ENCODE data around the gene CDSN.
"Not testable (repeated sequence)": the region's sequence is repeated elsewhere in the genome, so short reads cannot be mapped to it uniquely, and the experiment has no call there.

CDSN gene, protein sequence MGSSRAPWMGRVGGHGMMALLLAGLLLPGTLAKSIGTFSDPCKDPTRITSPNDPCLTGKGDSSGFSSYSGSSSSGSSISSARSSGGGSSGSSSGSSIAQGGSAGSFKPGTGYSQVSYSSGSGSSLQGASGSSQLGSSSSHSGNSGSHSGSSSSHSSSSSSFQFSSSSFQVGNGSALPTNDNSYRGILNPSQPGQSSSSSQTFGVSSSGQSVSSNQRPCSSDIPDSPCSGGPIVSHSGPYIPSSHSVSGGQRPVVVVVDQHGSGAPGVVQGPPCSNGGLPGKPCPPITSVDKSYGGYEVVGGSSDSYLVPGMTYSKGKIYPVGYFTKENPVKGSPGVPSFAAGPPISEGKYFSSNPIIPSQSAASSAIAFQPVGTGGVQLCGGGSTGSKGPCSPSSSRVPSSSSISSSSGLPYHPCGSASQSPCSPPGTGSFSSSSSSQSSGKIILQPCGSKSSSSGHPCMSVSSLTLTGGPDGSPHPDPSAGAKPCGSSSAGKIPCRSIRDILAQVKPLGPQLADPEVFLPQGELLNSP

DNA sequence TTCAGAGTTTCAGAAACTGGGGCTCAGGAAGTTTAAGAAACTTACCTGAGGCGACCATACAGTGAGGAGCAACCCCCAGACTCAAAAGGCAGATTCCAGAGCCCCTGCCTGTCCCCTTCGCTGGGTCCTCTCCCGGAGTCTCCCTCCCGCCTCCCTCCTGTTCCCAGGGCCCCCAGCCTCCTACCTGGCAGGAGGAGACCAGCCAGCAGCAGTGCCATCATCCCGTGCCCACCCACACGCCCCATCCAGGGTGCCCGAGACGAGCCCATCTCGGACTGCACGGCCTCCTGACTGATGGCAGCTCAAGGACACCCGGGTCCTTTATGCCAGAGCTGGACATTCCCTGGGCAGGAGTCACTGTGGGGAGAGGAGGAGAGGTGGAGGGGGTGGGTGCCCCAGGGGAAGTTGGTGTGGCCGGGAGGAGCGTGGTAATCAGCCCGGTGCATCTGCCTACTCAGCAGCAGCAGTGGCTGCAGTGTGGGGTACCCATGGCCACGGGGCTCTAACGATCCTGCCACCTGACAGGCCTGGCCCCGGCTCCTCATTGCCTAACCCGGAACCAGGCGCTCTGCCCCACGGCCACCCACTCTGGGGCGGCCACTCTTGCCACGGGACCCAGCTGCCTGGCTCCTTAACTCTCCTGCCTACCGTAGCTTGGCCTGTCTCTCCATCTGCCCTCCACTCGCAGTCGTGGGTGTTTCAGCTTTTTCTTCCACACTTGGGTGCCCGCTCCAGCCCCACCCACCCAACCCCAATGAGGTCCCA lies at the start of gene CDSN:
Gene CDSN (minus strand): TSS at position 296 of the 765 bp plus-strand sequence. CDS start 27 bp downstream, at position 269.
- H3K4me3 ChIP-seq (ENCODE audit: low read depth, low read length) = no peak within 1 kb of the TSS
- no peak for DNase-seq (ENCODE audit: low read depth)

DNA sequence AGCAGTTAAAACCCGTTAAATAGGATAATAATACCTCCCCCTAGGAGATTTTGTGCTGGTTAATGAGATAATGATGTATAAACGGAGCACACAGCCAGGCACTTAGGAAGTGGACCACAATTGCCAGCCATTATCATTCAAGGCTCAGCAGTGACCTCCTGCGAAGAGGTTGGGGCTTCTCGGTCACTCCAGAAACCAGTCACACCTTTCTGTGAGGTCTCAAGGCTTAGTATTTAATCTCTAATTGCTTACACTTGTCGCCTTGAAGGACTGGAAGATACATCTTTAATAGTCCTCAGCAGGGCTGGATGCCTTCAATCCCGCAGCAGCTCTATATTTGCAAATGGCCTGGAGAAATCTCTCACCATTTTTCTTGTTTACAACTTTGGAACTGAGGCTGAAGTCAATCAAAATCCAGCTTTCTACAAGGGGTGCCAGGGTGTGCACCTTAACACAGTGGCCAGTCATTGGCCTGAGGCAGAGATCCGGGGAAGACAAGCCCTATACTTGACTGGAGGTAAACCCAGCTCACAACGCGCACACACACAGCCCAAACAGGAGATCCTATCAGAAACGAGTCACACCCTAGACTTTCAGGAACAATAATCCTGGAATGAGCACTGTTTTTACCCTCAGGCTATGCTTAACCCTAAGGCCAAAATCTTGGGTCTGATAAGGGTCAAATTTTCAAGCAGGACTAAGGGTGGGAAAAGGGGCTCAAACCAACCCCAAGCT lies 49.0 kb upstream of the CDSN start:
- H3K4me3 ChIP-seq (ENCODE audit: low read depth, low read length) = no peak overlapping the region
- no peak for DNase-seq (ENCODE audit: low read depth)

DNA sequence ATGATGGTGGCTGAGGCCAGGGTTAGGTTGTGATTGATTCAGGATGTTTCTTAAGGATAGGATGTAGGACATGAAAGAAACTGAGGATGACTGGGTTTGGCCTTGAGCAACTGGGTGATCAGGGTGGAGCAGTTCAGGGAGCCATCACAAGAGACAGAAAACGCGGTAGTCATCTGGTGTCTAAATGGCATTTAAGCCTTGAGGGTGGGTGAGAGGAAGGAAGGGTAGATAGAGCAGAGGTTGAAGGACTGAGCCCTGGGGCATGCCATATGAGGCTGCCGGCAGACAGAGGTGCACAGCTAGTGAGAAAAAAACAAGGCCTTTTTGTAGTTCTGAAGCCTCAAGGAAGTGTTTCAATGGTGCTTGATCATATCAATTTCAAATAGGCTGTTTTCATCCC lies 48.4 kb upstream of the CDSN start:
- H3K4me3 ChIP-seq (ENCODE audit: low read depth, low read length) = no peak overlapping the region
- no peak for DNase-seq (ENCODE audit: low read depth)

DNA sequence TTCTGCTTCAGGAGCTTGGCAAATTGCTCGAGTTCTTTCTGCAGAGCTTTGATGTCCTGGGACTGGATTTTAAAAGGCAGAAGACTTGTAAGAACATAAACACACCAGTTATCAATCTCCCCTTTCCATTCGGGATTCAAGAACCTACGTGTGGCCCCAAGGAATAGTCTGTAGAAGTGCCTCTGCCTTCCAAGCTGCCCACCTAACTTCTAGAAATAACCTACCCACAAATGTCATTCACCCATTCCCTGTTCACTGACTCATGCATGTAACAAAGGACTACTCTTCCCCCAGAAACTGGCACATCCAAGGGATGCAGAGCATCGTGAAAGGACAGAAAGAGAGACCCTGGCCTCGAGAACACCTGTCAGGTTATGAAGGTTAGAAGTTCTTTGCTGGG lies 45.7 kb upstream of the CDSN start:
- DNase-seq (ENCODE audit: low read depth) = no peak
- H3K4me3 ChIP-seq (ENCODE audit: low read depth, low read length) = no peak overlapping the region

DNA sequence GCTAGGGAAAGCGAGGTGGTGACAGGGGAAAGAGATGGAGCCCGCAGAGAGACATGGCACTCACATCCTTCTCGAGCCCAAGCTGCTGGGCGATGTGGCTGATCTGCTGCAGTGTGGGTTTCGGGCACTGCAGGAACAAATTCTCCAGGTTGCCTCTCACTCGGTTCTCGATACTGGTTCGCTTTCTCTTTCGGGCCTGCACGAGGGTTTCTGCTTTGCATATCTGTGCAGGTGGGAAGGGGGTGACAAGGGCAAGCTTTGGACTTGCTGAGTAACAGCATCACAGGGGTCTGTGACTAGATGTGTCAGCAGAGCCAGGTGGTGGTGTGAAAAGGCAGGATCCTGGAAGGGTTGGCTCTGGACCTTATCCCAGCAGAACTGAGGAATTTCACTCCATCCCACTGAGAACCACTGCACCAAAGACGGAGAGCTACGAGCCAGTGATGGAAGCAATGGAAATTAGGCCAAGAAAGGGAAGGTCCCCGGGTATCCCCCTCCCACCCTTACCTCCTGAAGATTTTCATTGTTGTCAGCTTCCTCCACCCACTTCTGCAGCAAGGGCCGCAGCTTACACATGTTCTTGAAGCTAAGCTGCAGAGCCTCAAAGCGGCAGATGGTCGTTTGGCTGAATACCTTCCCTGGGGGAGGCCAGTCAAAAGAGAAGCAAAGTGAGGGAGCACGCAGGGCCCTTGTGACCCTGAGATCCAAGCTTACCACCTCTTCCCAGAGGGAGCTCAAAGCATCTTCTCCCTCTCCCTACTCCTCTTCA lies 45.0 kb upstream of the CDSN start:
- H3K4me3 ChIP-seq (ENCODE audit: low read depth, low read length); DNase-seq (ENCODE audit: low read depth): not testable (repeated sequence)

DNA sequence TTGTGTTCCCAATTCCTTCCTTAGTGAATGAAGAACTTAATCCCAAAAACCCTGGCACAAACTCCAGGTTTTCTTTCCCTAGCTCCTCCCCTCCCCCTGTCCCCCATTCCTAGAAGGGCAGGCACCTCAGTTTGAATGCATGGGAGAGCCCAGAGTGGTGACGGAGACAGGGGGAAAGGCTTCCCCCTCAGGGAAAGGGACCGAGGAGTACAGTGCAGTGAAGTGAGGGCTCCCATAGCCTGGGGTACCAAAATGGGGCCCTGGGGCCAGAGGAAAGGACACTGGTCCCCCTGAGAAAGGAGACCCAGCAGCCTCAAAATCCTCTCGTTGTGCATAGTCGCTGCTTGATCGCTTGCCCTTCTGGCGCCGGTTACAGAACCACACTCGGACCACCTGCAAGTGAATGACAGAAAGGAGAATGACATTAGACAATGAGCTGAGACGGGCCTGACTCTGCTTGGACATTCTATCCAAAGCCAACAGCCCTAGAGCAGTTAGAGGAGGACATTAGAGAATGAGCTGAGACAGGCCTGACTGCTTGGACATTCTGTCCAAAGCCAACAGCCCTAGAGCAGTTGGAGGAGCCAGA lies 44.3 kb upstream of the CDSN start:
- H3K4me3 ChIP-seq (ENCODE audit: low read depth, low read length); DNase-seq (ENCODE audit: low read depth): not testable (repeated sequence)

DNA sequence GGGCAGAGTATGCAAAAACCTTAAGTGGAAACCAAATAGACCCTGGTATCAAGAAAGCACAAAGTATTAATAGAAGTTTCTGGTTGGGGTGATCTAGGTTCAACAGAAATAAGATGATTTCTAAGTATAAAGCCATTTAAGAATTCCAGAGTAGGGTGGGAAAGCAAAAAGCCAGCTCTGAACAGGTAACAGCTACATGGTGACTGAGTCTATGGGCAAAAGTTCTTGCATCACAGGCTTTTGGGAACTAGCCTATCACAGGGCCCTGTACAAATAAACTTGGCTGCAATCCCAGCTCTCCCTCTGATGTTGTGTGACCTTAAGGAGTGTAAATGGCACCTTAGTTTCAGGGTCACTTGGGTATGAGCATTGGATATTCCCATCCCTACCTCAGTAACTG lies 43.7 kb upstream of the CDSN start:
- no peak overlapping the region for H3K4me3 ChIP-seq (ENCODE audit: low read depth, low read length)
- DNase-seq (ENCODE audit: low read depth) = no peak

DNA sequence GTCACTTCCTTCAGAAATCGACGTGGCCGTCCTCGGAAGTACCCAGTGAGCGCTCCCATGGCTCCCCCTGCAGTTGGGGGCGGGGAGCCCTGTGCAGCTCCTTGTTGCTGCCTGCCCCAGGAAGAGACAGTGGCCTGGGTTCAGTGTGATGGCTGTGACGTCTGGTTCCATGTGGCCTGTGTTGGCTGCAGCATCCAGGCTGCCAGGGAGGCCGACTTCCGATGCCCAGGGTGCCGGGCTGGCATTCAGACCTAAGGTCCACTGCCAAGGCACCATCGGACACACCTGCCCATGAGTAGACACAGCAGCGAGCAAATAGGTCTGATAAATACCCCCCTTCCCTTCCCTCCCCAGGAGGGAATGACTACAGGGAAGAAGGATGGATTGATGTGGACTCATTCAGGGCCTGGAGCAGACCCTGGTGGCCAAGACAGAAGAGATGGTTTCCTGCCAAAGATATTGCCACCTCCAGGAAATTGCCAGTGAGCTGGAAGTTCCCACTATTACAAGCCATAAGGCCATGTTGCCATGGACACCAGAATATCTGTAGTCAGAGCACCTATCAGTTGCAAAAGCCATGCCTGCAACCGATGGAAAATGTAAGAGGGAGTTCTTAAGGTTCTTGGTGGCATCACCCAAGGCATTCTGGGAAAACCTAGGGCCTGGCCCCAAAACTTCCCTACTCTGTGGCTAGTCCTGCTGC lies 42.4 kb upstream of the CDSN start:
- H3K4me3 ChIP-seq (ENCODE audit: low read depth, low read length) = no peak overlapping the region
- no peak for DNase-seq (ENCODE audit: low read depth)

DNA sequence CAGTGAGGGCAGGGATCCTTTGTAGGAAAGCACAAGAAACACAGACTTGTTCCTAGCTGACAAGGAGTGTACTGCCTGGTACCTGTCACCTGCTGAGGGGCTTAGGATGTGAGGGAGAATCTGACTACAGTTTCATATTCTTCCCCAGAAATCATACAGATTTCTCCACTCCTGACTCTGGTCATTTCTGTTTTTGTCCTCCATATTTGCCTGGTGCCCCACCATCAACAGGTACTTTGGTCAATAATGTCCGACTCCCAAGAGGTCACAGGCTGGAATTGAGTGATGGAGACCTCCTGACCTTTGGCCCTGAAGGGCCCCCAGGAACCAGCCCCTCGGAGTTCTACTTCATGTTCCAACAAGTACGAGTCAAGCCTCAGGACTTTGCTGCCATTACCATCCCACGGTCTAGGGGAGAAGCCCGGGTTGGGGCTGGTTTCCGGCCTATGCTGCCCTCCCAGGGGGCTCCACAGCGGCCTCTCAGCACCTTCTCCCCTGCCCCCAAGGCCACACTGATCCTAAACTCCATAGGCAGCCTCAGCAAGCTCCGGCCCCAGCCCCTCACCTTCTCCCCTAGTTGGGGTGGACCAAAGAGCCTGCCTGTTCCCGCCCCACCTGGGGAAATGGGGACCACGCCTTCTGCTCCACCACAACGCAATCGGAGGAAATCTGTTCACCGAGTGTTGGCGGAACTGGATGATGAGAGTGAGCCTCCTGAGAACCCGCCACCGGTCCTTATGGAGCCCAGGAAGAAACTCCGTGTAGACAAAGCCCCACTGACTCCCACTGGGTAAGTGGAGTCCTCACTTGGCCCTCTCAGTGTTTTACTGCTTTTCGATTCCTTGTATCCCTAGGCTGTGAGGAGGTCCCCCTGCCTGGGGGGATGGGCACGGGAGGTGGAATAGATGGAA lies 41.2 kb upstream of the CDSN start:
- no peak for DNase-seq (ENCODE audit: low read depth)
- H3K4me3 ChIP-seq (ENCODE audit: low read depth, low read length) = no peak overlapping the region

DNA sequence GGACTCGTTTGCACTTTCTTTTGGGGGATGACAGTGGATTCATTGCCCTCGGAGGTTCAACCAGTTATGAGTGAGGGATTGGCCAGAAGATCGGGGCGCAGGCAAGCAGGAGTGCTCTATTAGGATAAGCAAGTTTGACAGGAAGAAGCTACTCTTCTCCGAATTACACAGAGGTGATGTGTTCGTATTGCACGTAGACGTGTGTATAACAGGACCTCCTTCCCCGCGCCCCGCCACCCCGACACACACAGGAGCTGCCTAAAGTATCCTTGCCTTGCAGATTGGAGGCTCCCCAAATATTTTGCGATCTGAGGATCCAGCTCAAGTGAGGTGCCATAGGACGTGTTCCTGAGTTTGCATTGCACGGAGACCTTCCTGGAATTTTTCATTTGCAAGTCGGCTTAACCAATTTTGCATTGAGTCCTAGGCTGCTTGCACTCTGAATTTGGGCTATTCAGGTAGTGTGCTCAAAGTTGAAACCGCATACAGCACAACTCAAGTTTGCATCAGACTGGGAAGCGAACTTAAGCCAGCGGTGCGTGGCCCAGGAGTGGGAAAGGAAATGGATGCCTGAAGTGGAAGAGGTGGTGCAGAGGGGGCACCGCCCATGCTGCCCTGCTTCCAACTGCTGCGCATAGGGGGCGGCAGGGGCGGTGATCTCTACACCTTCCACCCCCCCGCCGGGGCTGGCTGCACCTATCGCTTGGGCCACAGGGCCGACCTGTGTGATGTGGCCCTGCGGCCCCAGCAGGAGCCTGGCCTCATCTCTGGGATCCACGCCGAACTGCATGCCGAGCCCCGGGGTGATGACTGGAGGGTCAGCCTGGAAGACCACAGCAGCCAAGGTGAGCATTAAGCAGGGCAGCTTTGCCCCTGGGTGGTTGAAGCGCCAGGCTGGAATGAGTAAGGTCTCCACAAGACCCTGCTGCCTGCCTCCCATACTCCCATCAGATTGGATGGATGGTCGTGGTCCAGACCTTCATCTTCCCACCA lies 38.9 kb upstream of the CDSN start:
- H3K4me3 ChIP-seq (ENCODE audit: low read depth, low read length) = peak overlapping the region; percentile 83
- DNase-seq (ENCODE audit: low read depth) = no peak

DNA sequence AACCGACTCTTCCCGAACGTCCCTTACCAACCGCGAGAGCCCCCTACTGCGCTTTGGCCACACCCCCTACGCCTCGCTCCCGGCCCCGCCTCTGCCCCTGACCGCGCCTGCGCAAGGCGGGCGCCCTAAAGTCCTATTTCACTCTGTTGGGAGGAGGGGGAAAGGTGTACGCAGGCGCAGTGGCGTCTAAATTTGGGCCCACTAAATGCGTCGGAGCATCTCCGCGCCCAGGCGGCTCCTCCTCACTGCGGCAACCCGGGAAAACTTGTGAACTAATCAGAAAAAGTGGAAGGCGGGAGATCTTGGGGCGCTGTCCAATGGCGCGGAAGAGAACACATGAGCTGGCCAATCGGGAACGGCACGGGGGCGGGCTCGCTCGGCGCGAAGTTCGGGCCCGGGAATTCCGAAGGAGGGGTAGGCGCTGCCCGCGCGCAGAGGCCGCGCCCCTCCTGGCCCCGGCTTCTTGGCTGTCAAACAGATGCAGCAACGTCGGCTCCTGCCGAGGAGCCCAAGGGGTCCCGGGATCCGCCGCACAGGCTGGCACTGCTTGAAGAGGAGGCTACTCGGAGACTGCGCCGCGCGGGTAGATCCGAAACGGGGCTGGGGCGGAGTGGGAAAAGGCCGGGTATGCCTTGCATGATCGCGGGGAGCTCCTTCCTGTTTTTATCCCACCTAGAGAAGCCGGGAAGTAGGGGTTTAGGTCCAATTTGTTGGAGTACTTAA lies 38.1 kb upstream of the CDSN start, which contains the start of gene TCF19:
Gene TCF19 (plus strand): TSS at position 450 of the 723 bp plus-strand sequence. CDS start 881 bp downstream, outside the sequence.
- peak within 1 kb of the TSS; percentile 83 for H3K4me3 ChIP-seq (ENCODE audit: low read depth, low read length)
- peak; percentile 95 for DNase-seq (ENCODE audit: low read depth)

DNA sequence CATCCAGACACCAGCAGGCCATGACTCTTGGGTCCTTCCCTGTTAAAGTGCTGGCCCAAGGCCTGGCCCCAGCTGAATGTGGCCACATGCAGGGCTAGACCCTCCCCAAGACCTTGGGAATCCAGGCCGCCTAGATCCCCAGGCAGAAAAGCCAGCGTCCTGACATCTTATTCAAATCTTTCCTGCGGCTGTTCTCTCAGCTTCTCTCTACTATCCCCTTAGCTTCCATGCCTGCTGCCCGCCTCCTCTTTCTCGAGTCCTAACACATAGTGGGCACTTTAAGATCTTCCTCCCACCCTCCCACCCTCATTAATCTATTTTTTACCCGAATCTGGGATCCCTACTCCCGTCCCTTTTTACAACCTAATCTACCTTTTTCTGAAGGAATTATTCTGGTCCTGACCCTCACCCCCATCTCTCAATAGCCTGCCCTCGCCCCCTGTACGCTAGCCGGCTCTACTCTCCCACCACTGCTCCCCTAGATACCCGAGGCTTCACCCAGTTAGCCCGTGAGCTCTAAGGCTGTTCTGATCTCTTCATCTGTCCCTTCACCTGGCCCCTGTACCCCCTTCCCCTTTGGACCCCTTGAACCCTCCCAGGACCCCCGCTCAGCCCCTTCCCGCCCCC lies 37.4 kb upstream of the CDSN start, which contains the start of gene CCHCR1:
Gene CCHCR1 (minus strand): TSS at position 290 of the 627 bp plus-strand sequence. CDS start 202 bp downstream, at position 88.
- DNase-seq (ENCODE audit: low read depth) = no peak
- H3K4me3 ChIP-seq (ENCODE audit: low read depth, low read length) = peak within 1 kb of the TSS; percentile 83

DNA sequence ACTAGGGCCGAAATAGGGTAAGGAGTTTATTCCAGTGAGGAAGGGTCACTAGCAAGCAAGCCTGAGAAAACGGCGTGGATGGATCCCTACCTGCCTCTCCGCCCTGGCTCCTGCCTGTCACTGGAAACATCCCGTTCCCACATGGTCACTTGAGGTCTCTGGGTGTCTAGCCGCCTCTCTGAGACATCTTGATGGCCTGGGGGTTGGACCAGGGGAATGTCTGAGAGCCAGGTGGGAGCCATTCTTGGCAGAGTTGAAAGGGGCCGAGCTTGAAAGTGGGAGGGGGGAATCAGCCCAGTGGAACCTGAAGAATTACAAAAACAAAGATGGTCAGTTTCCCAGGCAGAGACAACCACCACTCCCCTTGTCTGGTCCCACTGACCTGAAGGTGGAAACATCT lies 36.4 kb upstream of the CDSN start:
- no peak overlapping the region for H3K4me3 ChIP-seq (ENCODE audit: low read depth, low read length)
- no peak for DNase-seq (ENCODE audit: low read depth)

DNA sequence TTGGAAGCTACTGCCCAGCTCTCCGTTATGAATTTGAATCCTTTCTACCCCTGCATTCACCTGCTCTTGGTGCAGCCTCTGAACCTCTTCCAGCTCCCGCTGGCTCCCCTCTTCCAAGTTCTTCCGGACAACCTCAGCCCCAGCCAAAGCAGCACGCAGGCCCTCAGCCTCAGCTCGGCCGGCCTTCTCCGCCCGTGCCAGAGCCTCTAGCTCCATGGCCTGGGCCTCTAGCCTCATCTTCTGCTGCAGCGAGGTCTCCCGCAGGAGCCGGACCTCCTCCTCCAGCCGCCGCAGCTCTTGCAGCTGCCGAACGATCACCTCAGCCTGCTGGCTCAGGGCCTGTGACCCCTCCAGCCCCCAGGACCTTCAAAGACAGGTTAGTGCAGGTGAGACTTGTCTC lies 34.2 kb upstream of the CDSN start:
- H3K4me3 ChIP-seq (ENCODE audit: low read depth, low read length) = no peak overlapping the region

DNA sequence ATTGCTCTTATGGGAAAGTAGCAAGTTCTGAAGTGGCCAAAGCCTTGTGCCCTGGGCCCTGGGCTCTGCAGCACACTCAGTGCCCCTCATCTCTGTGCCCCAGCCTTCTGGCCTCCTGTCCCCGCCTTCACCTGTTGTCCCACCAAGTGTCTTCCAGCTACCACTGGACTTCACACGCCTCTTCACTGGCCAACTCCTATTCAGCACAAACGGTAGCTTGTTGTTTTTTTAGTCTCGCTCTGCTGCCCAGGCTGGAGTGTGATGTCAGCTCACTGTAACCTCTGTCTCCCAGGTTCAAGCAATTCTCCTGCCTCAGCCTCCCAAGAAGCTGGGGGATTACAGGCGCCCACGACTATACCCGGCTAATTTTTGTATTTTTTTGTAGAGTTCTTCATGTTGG lies 32.5 kb upstream of the CDSN start:
- no peak overlapping the region for H3K4me3 ChIP-seq (ENCODE audit: low read depth, low read length)
- no peak for DNase-seq (ENCODE audit: low read depth)

More for the DNA sequence above, 34.2 kb upstream of the CDSN start:
- DNase-seq (ENCODE audit: low read depth) = no peak
